Stimulated activated naive CD4-positive, alpha-beta T cell treated with Interleukin-2 at 50 U/mL for 16 hours (primary cell): ENCODE results near the gene CHURC1.
"Not testable (repeated sequence)": the region's sequence is repeated elsewhere in the genome, so short reads cannot be mapped to it uniquely, and the experiment has no call there.

Source experiments
- DNase-seq: peaks from one replicate; lab custom pipeline; 2025; lab: John Stamatoyannopoulos, UW

Gene CHURC1

GRCh38 chr14:64910847-64911495 is 3.3 kb upstream of the CHURC1 start:
- DNase-seq, result no peak

- DNase-seq, result no peak
Measured at GRCh38 chr14:64912261-64912660, 2.0 kb upstream of the CHURC1 start.

GRCh38 chr14:64913477-64913876 is 778 bp upstream of the CHURC1 start:
- not testable (repeated sequence) for DNase-seq

DNA sequence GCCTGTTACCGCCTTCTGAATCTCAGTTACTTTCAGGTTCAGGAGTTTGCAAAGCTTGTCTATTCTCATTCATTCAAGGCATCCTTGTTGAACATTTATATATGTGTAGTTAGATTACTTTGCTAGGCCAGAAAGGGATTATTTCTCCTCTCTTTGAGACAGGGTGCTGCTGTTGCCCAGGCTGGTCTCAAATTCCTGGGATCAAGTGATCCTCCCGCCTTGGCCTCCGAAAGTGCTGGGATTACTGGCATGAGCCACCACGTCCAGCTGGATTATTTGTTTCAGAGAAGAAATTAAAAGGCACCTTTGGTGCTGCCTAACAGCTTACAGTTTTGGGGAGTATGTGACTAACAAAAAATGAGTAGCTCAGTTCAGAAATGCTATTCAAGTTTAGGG is 772 bp downstream of the CHURC1 start:
- DNase-seq, result no peak

DNA sequence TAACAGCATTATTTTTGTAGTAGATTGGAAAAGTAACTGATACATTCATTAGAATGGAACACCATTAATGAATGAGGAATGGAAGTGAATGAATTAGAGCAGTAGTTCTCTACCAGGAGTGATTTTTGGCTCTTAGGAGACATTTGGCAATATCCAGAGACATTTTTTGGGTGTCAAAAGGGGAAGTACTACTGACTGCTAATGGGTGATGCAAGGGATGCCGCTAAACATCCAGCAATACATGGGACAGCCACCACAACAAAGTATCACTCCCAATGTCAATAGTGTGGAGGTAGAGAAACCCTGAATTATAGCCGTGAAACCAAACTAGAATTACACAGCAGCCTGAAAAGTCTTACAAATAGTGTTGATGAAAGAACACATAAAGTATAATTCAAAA is 1.5 kb downstream of the CHURC1 start:
- no peak for DNase-seq

DNA sequence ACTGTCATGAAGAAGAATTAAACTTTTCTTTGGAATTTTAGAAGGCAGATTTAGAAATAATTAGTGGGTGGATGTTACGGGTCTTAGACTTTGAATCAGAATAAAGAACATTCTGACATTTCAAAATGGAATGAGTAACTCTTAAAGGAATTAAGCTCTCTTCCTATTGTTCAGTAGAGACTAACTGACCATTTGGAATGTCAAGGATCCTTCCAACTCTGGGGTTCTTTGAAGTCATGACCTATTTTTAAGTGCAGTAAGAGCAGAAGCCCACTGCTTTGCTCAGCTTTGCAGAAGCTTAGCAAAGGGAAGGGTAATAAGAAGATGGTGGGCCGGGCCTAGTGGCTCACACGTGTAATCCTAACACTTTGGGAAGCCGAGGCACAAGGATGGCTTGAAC is 4.0 kb downstream of the CHURC1 start:
- DNase-seq, result no peak

- DNase-seq, result no peak
Measured at GRCh38 chr14:64919215-64919614, 5.0 kb downstream of the CHURC1 start.

GRCh38 chr14:64919618-64920017 is 5.4 kb downstream of the CHURC1 start:
- no peak for DNase-seq

GRCh38 chr14:64920465-64920864 is 6.2 kb downstream of the CHURC1 start:
- DNase-seq, result no peak

GRCh38 chr14:64923015-64923414 is 8.8 kb downstream of the CHURC1 start:
- DNase-seq, result no peak

GRCh38 chr14:64926398-64926995 is 12.2 kb downstream of the CHURC1 start:
- DNase-seq, result no peak

DNA sequence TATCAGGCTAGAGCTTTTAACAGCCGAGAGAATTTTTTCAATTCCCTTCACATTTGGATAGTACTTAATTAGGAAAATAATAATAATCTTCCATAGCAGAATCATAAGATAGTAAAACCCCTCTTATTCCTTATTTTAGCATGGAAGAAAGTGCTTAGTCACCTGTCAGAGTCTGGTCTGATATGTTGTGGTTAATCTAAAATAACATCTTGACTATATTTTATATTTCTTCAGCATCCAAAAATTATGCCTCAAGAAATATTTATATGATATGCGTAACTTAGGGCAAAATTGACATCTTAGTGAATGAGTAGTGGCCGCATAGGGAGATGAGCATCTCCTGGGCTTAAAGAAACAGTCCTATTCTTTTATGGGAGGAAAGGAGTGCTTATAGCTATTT is 12.8 kb downstream of the CHURC1 start:
- DNase-seq, result no peak

- no peak for DNase-seq
Measured at GRCh38 chr14:64928239-64929013, 14.2 kb downstream of the CHURC1 start.

GRCh38 chr14:64929014-64929359 is 14.7 kb downstream of the CHURC1 start:
- DNase-seq, result no peak

- no peak for DNase-seq
Measured at GRCh38 chr14:64930085-64930843, 16.0 kb downstream of the CHURC1 start.

GRCh38 chr14:64931123-64931522 is 16.9 kb downstream of the CHURC1 start:
- DNase-seq, result no peak

DNA sequence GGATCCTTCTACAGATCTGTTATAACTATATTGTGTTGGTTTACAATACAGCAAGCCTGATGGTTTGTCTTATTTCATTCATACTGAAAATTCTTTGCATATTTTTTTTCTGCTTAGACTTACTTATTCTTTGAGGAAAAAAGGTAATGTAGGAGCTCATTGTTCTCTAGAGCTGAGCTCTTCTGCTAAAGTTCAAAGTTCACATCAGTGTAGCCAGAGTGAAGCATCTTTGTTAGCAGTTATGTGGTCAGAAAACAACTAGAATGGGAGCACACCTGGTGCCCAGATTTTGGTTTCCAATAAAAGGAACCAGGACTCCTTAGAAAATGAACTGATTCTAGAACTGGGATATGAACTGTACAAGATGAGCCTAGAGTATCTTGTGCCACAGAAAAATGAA is 18.0 kb downstream of the CHURC1 start:
- no peak for DNase-seq

GRCh38 chr14:64934338-64934929 is 20.2 kb downstream of the CHURC1 start:
- no peak for DNase-seq

DNA sequence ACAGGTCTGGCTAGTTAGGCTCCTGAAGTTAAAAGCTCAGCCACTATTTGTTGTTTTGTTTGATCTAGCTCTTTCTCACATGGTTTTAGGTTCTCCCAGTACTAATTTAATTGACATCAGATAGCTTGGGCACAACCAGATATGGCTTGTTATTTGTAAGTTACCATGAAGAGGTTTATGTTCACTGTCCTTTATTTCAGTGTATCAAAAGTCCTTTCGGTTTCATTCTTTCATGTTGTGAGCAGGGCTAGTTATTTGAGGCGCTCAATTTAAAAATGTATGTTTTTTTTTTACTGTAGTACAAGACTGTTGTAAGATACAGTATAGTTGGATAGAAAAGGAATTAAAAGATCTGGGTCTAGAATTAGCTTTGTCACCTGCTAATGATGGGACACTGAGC is 21.3 kb downstream of the CHURC1 start:
- DNase-seq, result no peak

DNA sequence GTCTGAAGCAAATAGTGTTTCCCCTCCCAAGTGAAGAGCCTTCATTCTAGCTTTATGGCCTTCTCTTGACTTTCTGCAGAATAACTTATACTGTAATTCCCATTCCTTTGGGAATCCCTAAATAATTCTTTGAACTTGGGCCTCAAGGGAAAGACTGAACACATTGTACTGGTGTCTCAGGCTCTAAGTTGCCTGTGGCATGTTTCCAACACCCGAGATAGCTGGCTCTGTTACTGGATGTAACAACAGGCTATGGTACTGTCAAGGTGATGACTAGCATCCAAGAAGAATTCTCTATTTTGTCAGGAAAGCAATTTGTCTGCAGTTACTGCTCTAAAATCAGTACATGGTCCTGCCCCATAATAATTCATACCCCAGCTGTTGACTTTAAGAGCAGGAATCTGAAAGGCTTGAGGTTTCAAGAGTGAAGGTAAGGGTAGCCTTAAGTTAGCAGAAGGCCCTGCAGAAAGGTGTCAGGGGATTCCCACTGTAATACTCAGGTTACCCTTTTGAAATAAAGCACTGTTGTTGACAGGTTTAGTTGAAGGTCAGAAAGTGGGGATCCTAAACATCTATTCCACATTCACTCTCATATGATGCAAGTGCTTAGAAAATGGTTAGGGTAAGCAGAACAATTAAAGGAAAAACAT is 23.0 kb downstream of the CHURC1 start:
- DNase-seq, result no peak

GRCh38 chr14:64937821-64938193 is 23.6 kb downstream of the CHURC1 start:
- DNase-seq, result no peak
